ENCODE results near the gene CHN2.

GRCh38 chr7:29478687-29479240 is 284.2 kb downstream of the CHN2 start:
- no peak for TF ChIP-seq CTCF (IDR thresholded peaks at IDR 0.05 in 2 of 3, conservative IDR thresholded peaks at IDR 0.05 in 1 of 3; ENCODE audit: borderline replicate concordance in 1 of 3, insufficient read depth in 1 of 3, low read depth in 2 of 3, low read length in 2 of 3)
- TF ChIP-seq EZH2 (IDR thresholded peaks at IDR 0.05): no peak
- no peak for TF ChIP-seq CEBPB (IDR thresholded peaks at IDR 0.05; ENCODE audit: low read depth)
- no peak for TF ChIP-seq REST (IDR thresholded peaks at IDR 0.05; ENCODE audit: low read depth)
- TF ChIP-seq YY1 (IDR thresholded peaks at IDR 0.05; ENCODE audit: extremely low read depth, insufficient replicate concordance, low read depth, low read length): no peak
- TF ChIP-seq POLR2A (IDR thresholded peaks at IDR 0.05; ENCODE audit: borderline replicate concordance, extremely low read depth, insufficient read depth, insufficient read length): no peak
- TF ChIP-seq SP1 (IDR thresholded peaks at IDR 0.05; ENCODE audit: low read depth): no peak
- no peak for TF ChIP-seq TCF7L2 (IDR thresholded peaks at IDR 0.05; ENCODE audit: borderline replicate concordance, extremely low read depth, insufficient read depth, insufficient read length)
- no peak for TF ChIP-seq RAD21 (IDR thresholded peaks at IDR 0.05; ENCODE audit: low read depth)
- no peak for TF ChIP-seq POLR2AphosphoS5 (IDR thresholded peaks at IDR 0.05; ENCODE audit: low read depth, low read length)

Measured in HCT116 (cell line).